NT2/D1 (cell line): ENCODE measurements around the gene BCL2L1.

Experiments
- DNase-seq: peaks from one replicate; pipeline ENCODE4 v3.0.0-alpha.2; 2011; ENCODE audit warnings: low read depth, low spot score
- H3K27me3 ChIP-seq: 2 replicates; pipeline ENCODE4 v1.6.0; 2011; ENCODE audit warnings: mild to moderate bottlenecking; ENCODE audit not compliant: insufficient read length, insufficient read depth
- H3K36me3 ChIP-seq: 2 replicates; pipeline ENCODE4 v1.6.1; 2011; ENCODE audit warnings: mild to moderate bottlenecking, low read length, mixed read lengths; ENCODE audit not compliant: insufficient read depth, insufficient read length
- H3K4me1 ChIP-seq: 2 replicates; pipeline ENCODE4 v1.5.1; 2011; ENCODE audit not compliant: insufficient read depth, insufficient read length
- H3K4me3 ChIP-seq: 2 replicates; pipeline ENCODE4 v1.5.1; 2011; ENCODE audit warnings: low read depth; ENCODE audit not compliant: insufficient read length
- H3K9ac ChIP-seq: 2 replicates; pipeline ENCODE4 v1.6.0; 2011; ENCODE audit warnings: low read depth; ENCODE audit not compliant: insufficient read length
- H3K9me3 ChIP-seq: 2 replicates; pipeline ENCODE4 v1.5.1; 2011; ENCODE audit warnings: mild to moderate bottlenecking, low read length; ENCODE audit not compliant: insufficient read depth
- SUZ12 ChIP-seq: IDR thresholded peaks from 2 replicates; pipeline ENCODE4 v1.6.1; 2011; ENCODE audit not compliant: insufficient read length, insufficient read depth; ENCODE audit errors: extremely low read depth
- YY1 ChIP-seq: IDR thresholded peaks from 2 replicates; pipeline ENCODE4 v1.6.1; 2011; ENCODE audit not compliant: insufficient read length, insufficient read depth
- ZNF274 ChIP-seq: IDR thresholded peaks from 2 replicates; pipeline ENCODE4 v1.6.1; 2011; ENCODE audit warnings: mild to moderate bottlenecking, low read depth, low read length

Gene BCL2L1

DNA sequence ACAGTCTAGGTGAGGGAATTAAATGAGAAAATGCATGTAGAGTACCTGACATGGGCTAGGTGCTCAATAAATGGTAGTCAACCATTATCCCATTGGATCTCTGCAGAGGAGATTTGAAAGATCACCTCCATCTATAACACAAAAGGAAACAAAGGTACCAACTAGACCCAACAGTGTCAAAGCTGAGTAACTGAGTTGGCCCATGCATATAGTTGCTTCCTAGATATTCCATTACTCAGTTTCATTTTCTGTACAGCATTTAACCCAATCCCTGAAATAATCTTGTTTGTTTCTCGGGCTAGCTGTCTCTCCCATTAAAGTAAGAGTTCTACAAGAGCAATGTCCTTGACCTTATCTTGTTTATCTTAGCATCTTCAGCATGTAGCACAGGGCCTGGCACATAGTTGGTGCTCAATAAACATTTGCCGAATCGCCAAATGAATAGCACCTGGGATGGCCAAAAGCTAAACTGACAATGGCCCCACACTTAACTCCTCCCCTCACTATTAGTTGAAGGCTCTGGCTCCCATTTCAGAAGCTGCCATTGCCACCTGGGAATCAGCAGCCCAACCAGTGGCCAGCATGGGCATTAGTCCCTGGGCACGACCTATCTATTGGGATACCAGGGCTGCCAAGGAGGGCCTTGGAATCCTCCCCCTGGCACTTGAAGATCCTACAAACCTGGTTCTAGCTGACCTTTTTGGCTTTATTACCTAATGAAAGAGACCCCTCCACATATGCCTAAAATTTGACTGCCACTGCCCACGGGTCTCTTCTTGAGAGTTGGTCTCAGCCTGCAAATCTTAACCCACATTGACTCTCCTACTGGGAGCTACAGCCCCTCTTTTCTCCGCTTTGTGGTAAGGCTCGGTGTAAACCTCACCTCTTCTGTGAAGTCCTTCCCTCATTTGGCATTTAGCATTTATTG, 22.6 kb downstream of the BCL2L1 start:
- DNase-seq: no peak
- Histone ChIP-seq H3K4me3 (no peak overlapping the region), H3K36me3 (peaks cover 19% of the 10 kb centered on the region), H3K9me3 (no peaks in the 10 kb centered on the region), H3K9ac (no peak overlapping the region), H3K4me1 (peaks cover 5% of the 10 kb centered on the region), H3K27me3 (no peaks in the 10 kb centered on the region)
- no peak for TF ChIP-seq SUZ12
- no peak for TF ChIP-seq ZNF274
- TF ChIP-seq YY1: no peak

DNA sequence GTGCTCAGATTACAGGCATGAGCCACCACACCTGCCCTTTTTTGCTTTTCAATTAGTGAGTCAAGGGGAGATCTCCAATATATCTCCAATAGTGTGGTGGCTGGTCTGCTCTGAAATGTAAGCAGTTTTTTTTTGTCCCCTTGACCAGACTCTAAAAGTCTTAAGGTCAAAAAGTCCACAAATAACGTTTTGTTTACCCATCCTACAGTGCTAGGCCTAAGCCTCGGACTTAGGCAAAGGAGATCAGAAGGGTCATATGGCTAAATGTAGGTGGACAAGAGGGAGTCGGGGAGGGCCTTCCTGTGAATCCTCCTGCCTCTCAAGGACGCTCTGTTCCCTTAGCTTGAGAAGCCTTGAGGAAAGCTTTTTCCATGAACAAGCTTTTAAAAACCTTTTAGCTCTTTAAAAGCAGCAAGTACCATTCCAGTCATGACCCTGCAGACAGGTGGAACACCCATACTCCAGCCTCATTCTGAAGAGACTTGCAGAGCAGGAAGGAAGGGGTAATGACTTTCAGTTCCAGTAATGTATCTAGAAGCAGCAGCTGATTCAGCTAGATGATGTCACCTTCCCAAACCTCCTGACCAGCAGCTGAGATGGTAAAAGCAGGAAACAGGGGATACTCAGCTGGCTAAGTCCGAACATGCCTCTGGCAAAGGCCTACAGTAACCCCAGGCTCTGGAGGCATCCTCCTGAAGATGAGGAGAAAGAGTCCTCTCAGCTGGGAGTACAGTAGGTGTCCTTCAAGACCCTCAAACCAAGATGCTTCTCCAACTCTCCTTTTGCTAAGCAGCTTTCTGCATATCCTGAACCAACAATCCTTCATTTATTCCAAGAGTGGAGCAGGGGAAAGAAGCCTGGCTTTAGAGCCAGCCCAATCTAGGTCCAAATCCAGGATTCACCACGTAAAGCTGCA, 23.6 kb downstream of the BCL2L1 start:
- Histone ChIP-seq H3K9me3 (no peaks in the 10 kb centered on the region), H3K4me1 (peaks cover 5% of the 10 kb centered on the region), H3K4me3 (no peak overlapping the region), H3K9ac (no peak overlapping the region), H3K27me3 (no peaks in the 10 kb centered on the region), H3K36me3 (peaks cover 21% of the 10 kb centered on the region)
- no peak for DNase-seq
- TF ChIP-seq YY1 (no peak), ZNF274 (no peak), SUZ12 (no peak)

DNA sequence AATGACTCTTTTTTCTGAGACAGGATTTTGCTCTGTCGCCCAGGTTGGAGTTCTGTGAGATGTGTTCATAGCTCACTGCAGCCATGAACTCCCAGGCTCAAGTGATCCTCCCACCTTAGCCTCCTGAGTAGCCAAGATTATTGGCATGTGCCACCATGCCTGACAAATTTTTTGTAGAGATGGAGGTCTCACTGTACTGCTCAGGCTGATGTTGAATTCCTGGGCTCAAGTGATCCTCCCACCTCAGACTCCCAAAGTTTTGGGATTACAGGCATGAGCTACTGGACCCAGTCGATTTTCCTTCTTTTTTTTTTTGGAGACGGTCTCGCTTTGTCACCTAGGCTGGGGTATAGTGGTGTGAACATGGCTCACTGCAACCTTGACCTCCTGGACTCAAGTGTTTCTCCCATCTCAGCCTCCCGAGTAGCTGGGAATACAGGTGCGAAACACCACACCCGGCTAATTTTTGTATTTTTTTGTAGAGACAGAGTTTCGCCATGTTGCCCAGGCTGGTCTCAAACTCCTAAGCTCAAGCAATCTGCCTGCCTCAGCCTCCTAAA, 24.3 kb downstream of the BCL2L1 start:
- H3K9me3 ChIP-seq: no peaks in the 10 kb centered on the region
- H3K4me3 ChIP-seq: no peak overlapping the region
- H3K36me3 ChIP-seq: peaks cover 21% of the 10 kb centered on the region
- H3K9ac ChIP-seq: no peak overlapping the region
- no peaks in the 10 kb centered on the region for H3K27me3 ChIP-seq
- no peak for TF ChIP-seq YY1
- TF ChIP-seq ZNF274: no peak
- TF ChIP-seq SUZ12: no peak
- peaks cover 5% of the 10 kb centered on the region for H3K4me1 ChIP-seq
- DNase-seq: no peak

DNA sequence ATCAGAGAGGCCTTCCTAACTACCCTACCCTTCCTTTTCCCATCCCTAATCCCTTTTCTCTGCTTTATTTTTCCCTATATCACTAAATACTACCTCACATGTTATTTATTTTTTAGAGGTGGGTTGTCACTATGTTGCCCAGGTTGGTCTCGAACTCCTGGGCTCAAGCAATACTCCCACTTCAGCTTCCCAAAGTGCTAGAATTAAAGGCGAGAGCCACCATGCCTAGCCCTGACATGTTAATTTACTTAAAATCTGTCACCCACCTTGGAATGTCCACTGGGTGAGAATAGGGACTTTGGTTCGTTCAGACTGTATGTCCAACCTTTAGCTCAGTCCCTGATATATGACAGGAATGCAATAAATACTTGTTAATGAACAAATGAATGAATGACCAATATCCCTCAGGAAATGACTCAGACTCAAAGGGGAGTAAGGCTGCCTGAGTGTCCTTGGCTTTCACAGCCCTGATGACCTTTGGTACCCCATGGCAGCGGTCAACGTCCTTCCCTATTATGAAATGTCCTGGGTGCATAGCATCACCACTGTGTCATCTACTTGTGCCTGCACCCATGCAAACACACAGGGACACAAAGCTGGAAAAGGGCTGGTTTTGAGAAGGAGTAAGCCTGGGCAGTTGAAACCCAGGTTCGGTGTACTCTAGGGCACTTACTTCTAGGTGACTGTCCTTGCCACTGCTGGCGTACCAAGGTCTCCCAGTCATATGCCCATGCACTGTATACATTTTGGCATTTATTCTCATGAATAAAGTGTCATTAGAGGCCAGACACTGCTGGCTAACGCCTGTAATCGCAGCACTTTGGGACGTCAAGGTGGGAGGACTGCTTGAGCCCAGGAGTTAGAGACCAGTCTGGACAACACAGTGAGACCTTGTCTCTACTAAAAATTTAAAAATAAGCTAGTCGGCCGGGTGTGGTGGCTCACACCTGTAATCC, 26.5 kb downstream of the BCL2L1 start:
- Histone ChIP-seq H3K27me3 (no peaks in the 10 kb centered on the region), H3K9me3 (no peaks in the 10 kb centered on the region), H3K4me3 (no peak overlapping the region), H3K36me3 (peaks cover 16% of the 10 kb centered on the region), H3K4me1 (peaks cover 5% of the 10 kb centered on the region), H3K9ac (no peak overlapping the region)
- TF ChIP-seq YY1 (no peak), SUZ12 (no peak), ZNF274 (no peak)
- no peak for DNase-seq

DNA sequence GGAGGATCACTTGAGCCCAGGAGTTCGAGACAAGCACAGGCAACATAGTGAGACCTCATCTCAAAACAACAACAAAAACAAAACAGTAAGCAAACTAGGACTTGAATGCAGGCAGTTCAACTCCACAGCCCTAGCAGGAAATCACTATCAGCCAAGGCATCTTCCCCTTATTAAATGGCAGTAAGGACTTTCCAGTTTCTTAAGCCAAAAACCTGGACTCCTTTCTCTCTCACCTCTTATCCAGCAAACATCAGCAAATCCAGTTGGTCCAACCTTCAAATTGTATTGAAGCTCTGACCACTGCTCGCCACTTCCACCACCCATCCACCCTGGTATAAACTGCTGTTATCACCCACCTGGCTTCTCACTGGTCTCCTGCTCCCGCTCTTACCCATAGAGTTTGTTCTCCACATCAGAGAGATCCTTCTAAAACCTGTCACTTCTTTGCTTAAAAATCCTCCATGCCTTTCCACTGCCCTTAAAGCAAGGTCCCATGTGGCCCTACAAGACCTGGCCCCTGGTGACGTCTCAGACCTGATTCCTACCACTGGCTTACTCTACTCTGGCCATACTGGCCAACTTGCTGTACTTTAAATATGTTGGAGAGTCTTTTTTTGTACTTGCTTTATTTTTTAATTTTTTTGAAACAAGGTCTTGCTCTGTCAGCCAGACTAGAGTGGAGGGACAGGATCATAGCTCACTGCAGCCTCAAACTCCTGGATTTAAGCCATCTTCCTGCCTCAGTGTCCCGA, 27.6 kb downstream of the BCL2L1 start:
- Histone ChIP-seq H3K9ac (no peak overlapping the region), H3K9me3 (no peaks in the 10 kb centered on the region), H3K4me3 (no peak overlapping the region), H3K4me1 (peaks cover 2% of the 10 kb centered on the region), H3K27me3 (no peaks in the 10 kb centered on the region), H3K36me3 (peaks cover 9% of the 10 kb centered on the region)
- DNase-seq: no peak
- TF ChIP-seq ZNF274: no peak

DNA sequence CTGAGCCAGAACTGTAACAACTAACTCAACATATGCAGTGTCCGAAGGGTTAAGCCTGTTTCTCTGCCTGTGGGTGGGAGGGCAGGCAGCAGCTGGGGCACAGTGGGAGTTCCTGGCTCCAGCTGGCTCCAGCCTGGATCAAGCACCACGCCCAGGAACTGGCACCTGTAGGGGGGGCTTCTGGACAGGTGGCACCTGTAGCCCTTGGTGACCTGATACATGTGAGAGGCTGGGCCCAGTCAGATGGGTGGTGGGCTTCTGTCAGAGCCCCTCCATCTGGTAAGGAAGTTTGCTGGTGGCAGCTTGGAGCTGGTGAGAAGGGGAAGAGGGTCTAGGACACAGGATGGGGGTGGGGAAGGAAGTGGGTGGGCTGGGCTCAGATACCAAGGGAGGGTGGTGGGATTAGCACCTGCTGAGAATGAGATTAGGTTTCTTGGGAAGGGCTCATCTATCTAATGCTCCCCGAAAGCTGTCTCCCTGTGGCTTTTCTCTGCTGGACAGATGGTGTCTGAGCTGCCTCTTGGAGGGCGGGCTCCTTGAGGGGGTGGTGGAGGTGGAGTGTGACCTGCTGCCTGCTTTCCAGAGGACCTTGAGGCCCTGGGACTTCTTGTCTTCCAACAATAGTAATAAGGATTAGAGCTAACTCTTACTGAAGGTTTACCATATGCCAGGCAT, 28.5 kb downstream of the BCL2L1 start:
- Histone ChIP-seq H3K4me3 (no peak overlapping the region), H3K9ac (no peak overlapping the region), H3K9me3 (no peaks in the 10 kb centered on the region), H3K36me3 (peaks cover 3% of the 10 kb centered on the region), H3K27me3 (no peaks in the 10 kb centered on the region), H3K4me1 (peaks cover under 1% of the 10 kb centered on the region)
- no peak for DNase-seq
- TF ChIP-seq YY1: no peak
- TF ChIP-seq ZNF274: no peak
- no peak for TF ChIP-seq SUZ12
